K562 (cell line): ENCODE results near the gene C16orf86. TPM values are rescaled to one million over a fixed set of nuclear protein-coding genes. Genes with fewer than 3 reads are reported as not detected.
A peak's percentile ranks its signal among the peaks of the same experiment; 100 is the strongest.

Experiments used
- ATAC-seq: fragments of 200-7000 bp; cut with Tn5 transposase; 3 replicates; pipeline ENCODE4 v1.9.1; 2020; ENCODE audit warnings: moderate library complexity
- BruUV-seq: library from RNA; stranded (reverse); fragments of 400-500 nt; replicated peaks from 2 replicates; lab custom pipeline; 2021; lab: Mats Ljungman, UMichigan
- CTCF ChIA-PET: fragments of 300-600 bp; formaldehyde crosslinking; extraction: SDS; loops from one replicate; lab custom pipeline; 2021; ENCODE audit warnings: low intra/inter-chr PET ratio; lab: Yijun Ruan, JAX
- POLR2A ChIA-PET: fragments of 300-600, 350-650 bp; sonication (Branson Sonifier 250); formaldehyde crosslinking; extraction: SDS; loops from one replicate; lab custom pipeline; 2021; ENCODE audit warnings: antibody characterized with exemption, inconsistent platforms; lab: Yijun Ruan, JAX
- DNase-seq, 4 experiments: peaks; one replicate each; pipeline versions ENCODE4 v3.0.0 to v3.0.0-alpha.2; 2011 to 2018; ENCODE audit warnings: low spot score in 3 of 4, mixed read lengths in 3 of 4; ENCODE audit errors: extremely low read depth in 1 of 4
- FAIRE-seq: peaks from 2 replicates; lab custom pipeline; 2011; peaks lifted over from hg19 to GRCh38; lab: Jason Lieb, UNC
- H2AFZ ChIP-seq: 2 replicates; pipeline ENCODE4 v1.6.0; 2011; ENCODE audit warnings: low read depth, low read length, control low read depth, inconsistent platforms
- H3K27ac ChIP-seq: fragments of 200-600 bp; 3 replicates; pipeline ENCODE4 v1.8.0; 2011; ENCODE audit warnings: low read depth, mild to moderate bottlenecking, control low read depth, inconsistent platforms, low read length, moderate library complexity, mixed read lengths; ENCODE audit errors: extremely low read depth
- H3K27me3 ChIP-seq, 2 experiments: fragments of 300-600 bp in 1 of 2; 2 replicates in 1 of 2; 3 replicates in 1 of 2; pipeline versions ENCODE4 v1.6.0 to v1.8.0; 2011; ENCODE audit warnings: inconsistent platforms in 2 of 2, low read length in 2 of 2, mild to moderate bottlenecking in 1 of 2, mixed read lengths in 1 of 2, moderate library complexity in 1 of 2; ENCODE audit not compliant: control insufficient read depth in 2 of 2, insufficient read depth in 2 of 2
- H3K36me3 ChIP-seq: fragments of 300-600 bp; 3 replicates; pipeline ENCODE4 v1.8.0; 2011; ENCODE audit warnings: mild to moderate bottlenecking, low read length, inconsistent platforms; ENCODE audit not compliant: control insufficient read depth, insufficient read depth
- H3K4me1 ChIP-seq, 2 experiments: fragments of 200-600 bp in 1 of 2; replicated peaks in 1 of 2; 2 replicates in 1 of 2; 3 replicates in 1 of 2; pipeline versions ENCODE4 v1.5.1 to v1.8.0; 2011; ENCODE audit warnings: inconsistent platforms in 2 of 2, low read length in 2 of 2, mild to moderate bottlenecking in 1 of 2, mixed read lengths in 1 of 2, moderate library complexity in 1 of 2; ENCODE audit not compliant: control insufficient read depth in 2 of 2, insufficient read depth in 2 of 2
- H3K4me2 ChIP-seq: 2 replicates; pipeline ENCODE4 v1.6.1; 2011; ENCODE audit warnings: low read length, control low read depth, inconsistent platforms, mixed read lengths; ENCODE audit not compliant: insufficient read depth
- H3K4me3 ChIP-seq: fragments of 200-600 bp; sonication (generic), shearing (Covaris generic); 2 replicates; pipeline ENCODE4 v1.5.1; 2016; ENCODE audit warnings: control low read depth, inconsistent platforms
- H3K79me2 ChIP-seq: fragments of 200-600 bp; 3 replicates; pipeline ENCODE4 v1.8.0; 2011; ENCODE audit warnings: low read length, inconsistent platforms; ENCODE audit not compliant: control insufficient read depth, insufficient read depth
- H3K9ac ChIP-seq, 2 experiments: 2 replicates each; pipeline versions ENCODE4 v1.6.0 to v1.6.1; 2011; ENCODE audit warnings: low read depth in 2 of 2, low read length in 2 of 2, control low read depth in 1 of 2, inconsistent platforms in 1 of 2, mild to moderate bottlenecking in 1 of 2, mixed read lengths in 1 of 2; ENCODE audit not compliant: insufficient read depth in 1 of 2
- H3K9me1 ChIP-seq: one replicate; pipeline ENCODE4 v1.6.0; 2011; ENCODE audit warnings: inconsistent platforms, mild to moderate bottlenecking, low read length, moderate library complexity; ENCODE audit not compliant: control insufficient read depth, insufficient read depth
- H3K9me3 ChIP-seq: replicated peaks from 2 replicates; pipeline ENCODE4 v1.5.1; 2011; ENCODE audit warnings: low read depth, low read length, inconsistent platforms; ENCODE audit not compliant: control insufficient read depth, insufficient read depth
- H4K20me1 ChIP-seq: replicated peaks from 2 replicates; pipeline ENCODE4 v1.6.1; 2011; ENCODE audit warnings: low read length, inconsistent platforms, mixed read lengths; ENCODE audit not compliant: control insufficient read depth, insufficient read depth
- BMI1 ChIP-seq: fragments of 150-350 bp; IDR thresholded peaks from 2 replicates; pipeline ENCODE4 v1.6.1; 2014; ENCODE audit warnings: low read length
- CBX5 ChIP-seq: IDR thresholded peaks from 2 replicates; pipeline ENCODE4 v1.6.1; 2014; ENCODE audit warnings: low read depth, borderline replicate concordance
- CLOCK ChIP-seq: fragments of 250-450 bp; sonication (Bioruptor Pico); IDR thresholded peaks from 2 replicates; pipeline ENCODE4 v1.4.0; 2020; ENCODE audit warnings: mild to moderate bottlenecking, moderate library complexity, borderline replicate concordance
- HEY1 ChIP-seq: fragments of 250-450 bp; sonication (Bioruptor Pico); IDR thresholded peaks from 2 replicates; pipeline ENCODE4 v1.5.0; 2020; ENCODE audit warnings: mild to moderate bottlenecking, moderate library complexity, borderline replicate concordance
- JUNB ChIP-seq: fragments of 450-650 bp; formaldehyde crosslinking; conservative IDR thresholded peaks from 2 replicates; pipeline ENCODE4 v1.4.0; 2020; ENCODE audit warnings: mild to moderate bottlenecking
- MAZ ChIP-seq, 2 experiments: fragments of 450-650 bp in 1 of 2; sonication (generic) in 1 of 2; formaldehyde crosslinking; IDR thresholded peaks in 1 of 2; conservative IDR thresholded peaks in 1 of 2; 2 replicates each; pipeline versions ENCODE4 v1.4.0 to v1.5.0; 2020; ENCODE audit warnings: mild to moderate bottlenecking in 1 of 2, missing genetic modification reagents in 1 of 2
- POLR2AphosphoS2 ChIP-seq: IDR thresholded peaks from 2 replicates; pipeline ENCODE4 v1.6.1; 2012; ENCODE audit warnings: low read length, improper control_type of control experiment
- RBM34 ChIP-seq: fragments of 200-400 bp; formaldehyde crosslinking; IDR thresholded peaks from 2 replicates; pipeline ENCODE4 v1.6.1; 2018; ENCODE audit warnings: low read length, borderline replicate concordance; ENCODE audit not compliant: insufficient read depth
- SMAD4 ChIP-seq: fragments of 250-450 bp; sonication (Bioruptor Pico); conservative IDR thresholded peaks from 2 replicates; pipeline ENCODE4 v1.8.0; 2021; ENCODE audit warnings: inconsistent platforms, mild to moderate bottlenecking, moderate library complexity
- TSC22D4 ChIP-seq: fragments of 450-650 bp; IDR thresholded peaks from 2 replicates; pipeline ENCODE4 v1.6.1; 2016; ENCODE audit warnings: missing genetic modification characterization, missing biosample characterization, control low read depth
- UBTF ChIP-seq, 2 experiments: IDR thresholded peaks; 2 replicates each; pipeline ENCODE4 v1.6.1; 2012; ENCODE audit warnings: improper control_type of control experiment in 2 of 2, low read depth in 2 of 2, low read length in 2 of 2, borderline replicate concordance in 1 of 2
- ZNF609 ChIP-seq: sonication (generic); formaldehyde crosslinking; IDR thresholded peaks from 2 replicates; pipeline ENCODE4 v1.8.1; 2023; ENCODE audit warnings: missing genetic modification reagents, mild to moderate bottlenecking, borderline replicate concordance
- WGBS: fragments of 100-300 bp; shearing (Covaris generic); methylation state at CpG from one replicate; pipeline ENCODE4 v1.1.6; 2016; ENCODE audit warnings: low coverage, mixed read lengths; ENCODE audit not compliant: insufficient coverage; ENCODE audit errors: missing lambda C conversion rate; 5-methylcytosine and 5-hydroxymethylcytosine counted together
- in situ Hi-C: fragments of 300-500 bp; cut with MboI; formaldehyde crosslinking; loops from 4 replicates; pipeline ENCODE4 v1.15.0; 2018; ENCODE audit warnings: inconsistent platforms, mixed read lengths
- intact Hi-C: fragments of 100-400 bp; cut with micrococcal nuclease; formaldehyde crosslinking; loops from 2 replicates; pipeline ENCODE4 v1.14.2; 2022
- polyA plus RNA-seq, 8 experiments: library from polyadenylated mRNA; depleted of rRNA in 4 of 8; stranded (reverse) in 5 of 8; unstranded in 3 of 8; fragments of >200 nt; fragmentation: Nextera tagmentation in 2 of 8; fragmentation: Illumina TruSeq in 1 of 8; extraction: Ambion mirVana in 2 of 8; extraction: Trizol in 1 of 8; gene quantifications; 2 replicates each; pipeline versions ENCODE4 v1.2.1 to v1.2.3, GENCODE V29; 2011 to 2014; ENCODE audit warnings: inconsistent platforms in 1 of 8, missing spikeins in 1 of 8
- total RNA-seq, 7 experiments: library from RNA; depleted of rRNA in 6 of 7; stranded (reverse); fragments of >200 nt in 6 of 7; fragmentation: Illumina TruSeq in 2 of 7; extraction: Trizol in 2 of 7; gene quantifications; 2 replicates each; pipeline versions ENCODE4 v1.2.1 to v1.2.3, GENCODE V29; 2011 to 2021; ENCODE audit warnings: low replicate concordance in 1 of 7

The C16orf86 gene
- total and polyA plus RNA-seq, 9 of the 15 experiments (the other 6 are each of a cell fraction or from before 2014, with no cell fraction given): 0.13 to 1.2 (median 0.27) TPM; not detected in 3

- no peak overlapping the region; a peak in 1 of 4 replicates for H3K9ac ChIP-seq
- no peaks in the 10 kb centered on the region for H3K79me2 ChIP-seq
- peaks cover 10% of the 10 kb centered on the region; the same call in 1 of the 2 replicates for H4K20me1 ChIP-seq
- no peak overlapping the region for H3K4me2 ChIP-seq
- peaks cover 0 to 75% of the 10 kb centered on the region in 2 experiments; a peak in 4 of 5 replicates for H3K4me1 ChIP-seq
- no TSS peak for BruUV-seq
- ATAC-seq (no peak), FAIRE-seq (no peak), DNase-seq (peak in 2 of 4 experiments; percentile 57 to 58)
- H3K4me3 ChIP-seq: no peak overlapping the region
- POLR2A ChIA-PET: no interaction called here
- H3K36me3 ChIP-seq: no peaks in the 10 kb centered on the region
- intact Hi-C loops: no loop called here
- H3K27me3 ChIP-seq: peaks cover 8 to 65% of the 10 kb centered on the region in 2 experiments; a peak in 4 of 5 replicates
- CTCF ChIA-PET: no interaction called here
- no peak overlapping the region for H2AFZ ChIP-seq
- H3K9me3 ChIP-seq: no peaks in the 10 kb centered on the region
- 28% methylated on average over 30 of the region's 34 CpGs for WGBS
- no peak overlapping the region for H3K27ac ChIP-seq
- no peaks in the 10 kb centered on the region for H3K9me1 ChIP-seq
- in situ Hi-C loops: no loop called here
- TF ChIP-seq JUNB (CRISPR knock-in tag) (no peak), SMAD4 (CRISPR knock-in tag) (no peak), MAZ (CRISPR knock-in tag; conservative IDR thresholded peaks at IDR 0.05 in 1 of 2, IDR thresholded peaks at IDR 0.05 in 1 of 2) (no peak), HEY1 (CRISPR knock-in tag) (no peak), UBTF (IDR thresholded peaks at IDR 0.05; ENCODE audit: borderline replicate concordance in 1 of 2, low read depth in 2 of 2, low read length in 2 of 2) (no peak), CBX5 (no peak), CLOCK (CRISPR knock-in tag) (no peak), TSC22D4 (tag) (no peak), POLR2AphosphoS2 (no peak), ZNF609 (no peak), RBM34 (no peak), BMI1 (no peak)
These were observed 17.1 kb upstream of the C16orf86 start for GRCh38 chr16:67649494-67649931.
